H1 (cell line): ENCODE data around the gene RASL10B. TPM values are rescaled to one million over a fixed set of nuclear protein-coding genes. Genes with fewer than 3 reads are reported as not detected.

Experiments
- CTCF ChIA-PET: fragments of 300-600 bp; sonication (Branson Sonifier 250); formaldehyde crosslinking; loops from one replicate; lab custom pipeline; 2021; ENCODE audit not compliant: partially characterized antibody; lab: Charles Lee
- POLR2A ChIA-PET: fragments of 300-600 bp; sonication (Branson Sonifier 250); formaldehyde crosslinking; loops from one replicate; lab custom pipeline; 2021; ENCODE audit warnings: inconsistent platforms; ENCODE audit not compliant: partially characterized antibody; lab: Charles Lee
- DNase-seq, 2 experiments: peaks; one replicate each; pipeline versions ENCODE4 v3.0.0 to v3.0.0-alpha.2; 2010 to 2022; ENCODE audit warnings: low spot score in 2 of 2, low read depth in 1 of 2, mixed read lengths in 1 of 2
- FAIRE-seq: peaks from 2 replicates; lab custom pipeline; 2011; peaks lifted over from hg19 to GRCh38; lab: Jason Lieb, UNC
- H2AFZ ChIP-seq: 2 replicates; pipeline ENCODE4 v1.8.1; 2012; ENCODE audit warnings: low read length, inconsistent platforms
- H2AK5ac ChIP-seq: 2 replicates; pipeline ENCODE4 v1.6.1; 2013; ENCODE audit warnings: low read depth, low read length
- H2BK120ac ChIP-seq: replicated peaks from 2 replicates; pipeline ENCODE3; 2013; ENCODE audit warnings: low read depth, low read length, inconsistent platforms
- H2BK12ac ChIP-seq: 2 replicates; pipeline ENCODE4 v1.6.1; 2013; ENCODE audit warnings: low read depth, low read length
- H2BK15ac ChIP-seq: 2 replicates; pipeline ENCODE4 v1.6.1; 2013; ENCODE audit warnings: low read length
- H2BK20ac ChIP-seq: 2 replicates; pipeline ENCODE4 v1.6.1; 2013; ENCODE audit warnings: low read length
- H2BK5ac ChIP-seq: 2 replicates; pipeline ENCODE4 v1.6.1; 2013; ENCODE audit warnings: low read depth, low read length
- H3K14ac ChIP-seq: 2 replicates; pipeline ENCODE4 v1.6.1; 2013; ENCODE audit warnings: inconsistent platforms; ENCODE audit not compliant: insufficient read length
- H3K18ac ChIP-seq: 2 replicates; pipeline ENCODE4 v1.6.1; 2013; ENCODE audit warnings: low read length; ENCODE audit errors: extremely low read depth
- H3K23ac ChIP-seq: 2 replicates; pipeline ENCODE4 v1.6.1; 2013; ENCODE audit warnings: inconsistent platforms; ENCODE audit not compliant: insufficient read length
- H3K23me2 ChIP-seq: 2 replicates; pipeline ENCODE4 v1.6.1; 2013; ENCODE audit warnings: low read depth, low read length
- H3K27ac ChIP-seq: 2 replicates; pipeline ENCODE4 v1.6.1; 2011; ENCODE audit warnings: low read depth, low read length, inconsistent platforms
- H3K27me3 ChIP-seq, 4 experiments: replicated peaks in 1 of 4; 1 replicate in 1 of 4; 2 replicates in 3 of 4; pipeline versions ENCODE4 v1.6.1 to v1.8.1; 2011 to 2013; ENCODE audit warnings: low read length in 3 of 4, mild to moderate bottlenecking in 3 of 4, inconsistent platforms in 2 of 4, mixed read lengths in 2 of 4, moderate library complexity in 1 of 4; ENCODE audit not compliant: control insufficient read depth in 3 of 4, insufficient read depth in 3 of 4; ENCODE audit errors: extremely low read depth in 1 of 4
- H3K36me3 ChIP-seq, 4 experiments: 2 replicates each; pipeline versions ENCODE4 v1.6.1 to v1.8.1; 2011 to 2013; ENCODE audit warnings: mild to moderate bottlenecking in 4 of 4, low read length in 3 of 4, moderate library complexity in 2 of 4, control low read depth in 1 of 4, inconsistent platforms in 1 of 4; ENCODE audit not compliant: insufficient read depth in 4 of 4, control insufficient read depth in 2 of 4
- H3K4ac ChIP-seq: replicated peaks from 2 replicates; pipeline ENCODE3; 2013; ENCODE audit warnings: low read length, low read depth, mixed read lengths, inconsistent platforms; ENCODE audit not compliant: insufficient read length
- H3K4me1 ChIP-seq, 4 experiments: replicated peaks in 1 of 4; 1 replicate in 1 of 4; 2 replicates in 3 of 4; pipeline versions ENCODE4 v1.6.1 to v1.8.1; 2011 to 2013; ENCODE audit warnings: low read length in 3 of 4, inconsistent platforms in 2 of 4, mixed read lengths in 1 of 4; ENCODE audit not compliant: insufficient read depth in 4 of 4, control insufficient read depth in 3 of 4
- H3K4me2 ChIP-seq, 2 experiments: 2 replicates each; pipeline versions ENCODE4 v1.6.1 to v1.8.1; 2011 to 2013; ENCODE audit warnings: low read depth in 2 of 2, low read length in 2 of 2, control low read depth in 1 of 2, inconsistent platforms in 1 of 2, mild to moderate bottlenecking in 1 of 2; ENCODE audit not compliant: insufficient read depth in 1 of 2
- H3K4me3 ChIP-seq, 4 experiments: fragments of 200-600, 300-600 bp in 1 of 4; sonication (generic), shearing (Covaris generic), sonication (Bioruptor Twin) in 1 of 4; 2 replicates each; pipeline versions ENCODE4 v1.5.1 to v1.8.1; 2011 to 2016; ENCODE audit warnings: low read length in 4 of 4, low read depth in 3 of 4, control low read depth in 2 of 4, inconsistent platforms in 2 of 4, mild to moderate bottlenecking in 2 of 4, mixed read lengths in 1 of 4, moderate library complexity in 1 of 4; ENCODE audit not compliant: insufficient read depth in 2 of 4; ENCODE audit errors: extremely low read depth in 1 of 4
- H3K56ac ChIP-seq: replicated peaks from 2 replicates; pipeline ENCODE3; 2013; ENCODE audit warnings: low read depth, mild to moderate bottlenecking, mixed read lengths, low read length, inconsistent platforms; ENCODE audit not compliant: insufficient read length
- H3K79me1 ChIP-seq: 2 replicates; pipeline ENCODE4 v1.6.1; 2013; ENCODE audit warnings: low read depth, low read length, control low read depth
- H3K79me2 ChIP-seq, 2 experiments: 2 replicates each; pipeline versions ENCODE4 v1.6.1 to v1.8.1; 2012 to 2013; ENCODE audit warnings: low read length in 2 of 2, mild to moderate bottlenecking in 2 of 2, inconsistent platforms in 1 of 2; ENCODE audit not compliant: insufficient read depth in 2 of 2, control insufficient read depth in 1 of 2
- H3K9ac ChIP-seq, 4 experiments: replicated peaks in 1 of 4; 1 replicate in 1 of 4; 2 replicates in 3 of 4; pipeline versions ENCODE4 v1.6.1 to v1.8.1; 2011 to 2013; ENCODE audit warnings: low read depth in 3 of 4, low read length in 3 of 4, control low read depth in 2 of 4, mild to moderate bottlenecking in 2 of 4, moderate library complexity in 2 of 4, inconsistent platforms in 1 of 4; ENCODE audit errors: extremely low read depth in 1 of 4
- H3K9me3 ChIP-seq, 2 experiments: 2 replicates each; pipeline versions ENCODE4 v1.6.1 to v1.8.1; 2012 to 2013; ENCODE audit warnings: mild to moderate bottlenecking in 2 of 2, moderate library complexity in 2 of 2, control low read depth in 1 of 2, inconsistent platforms in 1 of 2, low read depth in 1 of 2, low read length in 1 of 2, mixed read lengths in 1 of 2; ENCODE audit not compliant: insufficient read depth in 2 of 2
- H4K20me1 ChIP-seq, 2 experiments: replicated peaks in 1 of 2; 2 replicates each; pipeline versions ENCODE3 to v1.8.1; 2011 to 2013; ENCODE audit warnings: inconsistent platforms in 2 of 2, low read length in 2 of 2, mild to moderate bottlenecking in 1 of 2; ENCODE audit not compliant: insufficient read depth in 2 of 2, control insufficient read depth in 1 of 2
- H4K5ac ChIP-seq: 2 replicates; pipeline ENCODE4 v1.6.1; 2013; ENCODE audit warnings: low read length, low read depth, mixed read lengths, inconsistent platforms; ENCODE audit not compliant: insufficient read length
- H4K8ac ChIP-seq: 2 replicates; pipeline ENCODE4 v1.8.0; 2013; ENCODE audit warnings: mild to moderate bottlenecking, moderate library complexity, low read length, inconsistent platforms; ENCODE audit not compliant: insufficient read depth; ENCODE audit errors: extremely low read depth
- H4K91ac ChIP-seq: replicated peaks from 2 replicates; pipeline ENCODE3; 2013; ENCODE audit warnings: low read length, mixed read lengths, inconsistent platforms; ENCODE audit not compliant: insufficient read length
- BRCA1 ChIP-seq: IDR thresholded peaks from 2 replicates; pipeline ENCODE4 v1.6.1; 2012; ENCODE audit warnings: low read depth, low read length, improper control_type of control experiment
- CEBPB ChIP-seq: IDR thresholded peaks from 2 replicates; pipeline ENCODE4 v1.6.1; 2012; ENCODE audit warnings: low read depth, low read length
- KDM1A ChIP-seq: fragments of 200-600, 300-600 bp; sonication (generic); IDR thresholded peaks from 2 replicates; pipeline ENCODE4 v1.7.1; 2016; ENCODE audit warnings: mild to moderate bottlenecking, low read length, borderline replicate concordance
- MAFK ChIP-seq: IDR thresholded peaks from 2 replicates; pipeline ENCODE4 v1.6.1; 2012; ENCODE audit warnings: low read depth, mild to moderate bottlenecking, improper control_type of control experiment, low read length
- SP1 ChIP-seq: IDR thresholded peaks from 2 replicates; pipeline ENCODE4 v1.6.1; 2011; ENCODE audit warnings: low read depth, low read length
- TEAD4 ChIP-seq: IDR thresholded peaks from 2 replicates; pipeline ENCODE4 v1.6.1; 2012; ENCODE audit warnings: low read depth, low read length, inconsistent platforms, mixed read lengths
- WGBS, 2 experiments: shearing (Covaris generic) in 1 of 2; methylation state at CpG; one replicate each; pipeline versions ENCODE4 v1.1.6 to v1.1.7; 2013 to 2015; ENCODE audit warnings: low lambda C conversion rate in 2 of 2, mixed read lengths in 2 of 2, inconsistent platforms in 1 of 2, low coverage in 1 of 2, missing lambda C conversion rate in 1 of 2; ENCODE audit not compliant: insufficient replicate concordance in 2 of 2, insufficient coverage in 1 of 2, insufficient read length in 1 of 2; ENCODE audit errors: extremely low coverage in 1 of 2, missing lambda C conversion rate in 1 of 2; 5-methylcytosine and 5-hydroxymethylcytosine counted together
- polyA plus RNA-seq, 7 experiments: library from polyadenylated mRNA; depleted of rRNA in 3 of 7; stranded (reverse) in 5 of 7; unstranded in 2 of 7; fragments of >200 nt in 5 of 7; fragments of 200-250 nt in 2 of 7; gene quantifications; 1 replicate in 5 of 7; 2 replicates in 1 of 7; 4 replicates in 1 of 7; pipeline versions ENCODE4 v1.2.1 to v1.2.3, GENCODE V29; 2011 to 2013; ENCODE audit warnings: missing spikeins in 2 of 7, mixed read lengths in 2 of 7
- total RNA-seq: library from RNA; stranded (reverse); fragmentation: NEBNext Ultra II Directional; extraction: Animal tissue kit (Norgen Biotek cat#: 25700); gene quantifications from 2 replicates; pipeline ENCODE4 v1.2.1, GENCODE V29; 2021
- TF ChIP-seq, protein P1 (sequence below): IDR thresholded peaks from 2 replicates; pipeline ENCODE4 v1.6.1; 2012; ENCODE audit warnings: inconsistent platforms
- TF ChIP-seq, protein P2 (sequence below): IDR thresholded peaks from 2 replicates; pipeline ENCODE4 v1.6.1; 2011; ENCODE audit warnings: low read length, improper control_type of control experiment

Gene RASL10B
- total and polyA plus RNA-seq, 2 of the 8 experiments (the other 6 are each of a cell fraction or from before 2014, with no cell fraction given), result 17.5 to 22.8 TPM

DNA sequence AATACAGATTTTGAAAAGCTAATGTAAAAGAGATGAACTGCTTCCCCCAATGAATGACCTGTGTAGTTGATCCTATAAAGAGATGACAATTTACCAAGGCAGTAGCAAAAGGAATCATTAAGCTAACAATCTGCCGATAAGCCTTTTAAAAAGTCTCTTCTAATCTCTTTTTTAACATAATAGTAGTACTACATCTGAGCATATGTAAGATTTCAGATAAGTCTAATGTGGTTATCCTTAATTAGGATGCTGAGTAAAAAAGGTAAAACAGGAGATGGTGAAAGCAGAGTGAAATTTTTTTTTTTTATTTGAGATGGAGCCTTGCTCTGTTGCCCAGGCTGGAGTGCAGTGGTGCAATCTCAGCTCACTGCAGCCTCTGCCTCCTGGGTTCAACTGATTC lies 26.2 kb upstream of the RASL10B start:
- H3K27ac ChIP-seq, result no peak overlapping the region
- no peak overlapping the region for H2BK20ac ChIP-seq
- POLR2A ChIA-PET, result interaction anchor here (1.3 kb wide), 2 partner anchors 10 to 21 kb away, joined by 3 to 4 read pairs; no protein-coding TSS in a partner anchor
- H4K20me1 ChIP-seq, result peaks cover 0 to 2% of the 10 kb centered on the region in 2 experiments
- no peaks in the 10 kb centered on the region for H3K79me2 ChIP-seq
- no peaks in the 10 kb centered on the region for H3K9me3 ChIP-seq
- CTCF ChIA-PET, result interaction anchor here (0.9 to 1.2 kb wide), 2 partner anchors 43 to 92 kb away, joined by 4 read pairs; no protein-coding TSS in a partner anchor
- no peak for DNase-seq
- no peak overlapping the region for H3K18ac ChIP-seq
- H3K79me1 ChIP-seq, result no peaks in the 10 kb centered on the region; the same call in 1 of the 2 replicates
- H2AFZ ChIP-seq, result no peak overlapping the region
- H2BK120ac ChIP-seq, result no peak overlapping the region
- no peak overlapping the region for H2AK5ac ChIP-seq
- H3K14ac ChIP-seq, result no peak overlapping the region
- no peak overlapping the region for H2BK12ac ChIP-seq
- H3K23ac ChIP-seq, result no peak overlapping the region
- no peak overlapping the region for H3K56ac ChIP-seq
- H3K4me2 ChIP-seq, result no peak overlapping the region
- no peaks in the 10 kb centered on the region for H3K27me3 ChIP-seq
- 100% methylated on average over 1 of the region's 1 CpG; no CpG with 5 or more reads in 1 of the 2 experiments for WGBS, 2 experiments
- H2BK5ac ChIP-seq, result no peak overlapping the region
- no peak overlapping the region for H2BK15ac ChIP-seq
- no peak overlapping the region for H4K8ac ChIP-seq
- H3K4me1 ChIP-seq, result no peaks in the 10 kb centered on the region
- no peak for FAIRE-seq
- H3K4ac ChIP-seq, result no peak overlapping the region
- no peak overlapping the region for H3K4me3 ChIP-seq
- TF ChIP-seq CEBPB, result no peak
- TF ChIP-seq, protein P1, sequence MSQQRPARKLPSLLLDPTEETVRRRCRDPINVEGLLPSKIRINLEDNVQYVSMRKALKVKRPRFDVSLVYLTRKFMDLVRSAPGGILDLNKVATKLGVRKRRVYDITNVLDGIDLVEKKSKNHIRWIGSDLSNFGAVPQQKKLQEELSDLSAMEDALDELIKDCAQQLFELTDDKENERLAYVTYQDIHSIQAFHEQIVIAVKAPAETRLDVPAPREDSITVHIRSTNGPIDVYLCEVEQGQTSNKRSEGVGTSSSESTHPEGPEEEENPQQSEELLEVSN, result no peak
- TF ChIP-seq KDM1A, result no peak
- no peak for TF ChIP-seq BRCA1
- no peak for TF ChIP-seq SP1
- no peak for TF ChIP-seq MAFK
- TF ChIP-seq TEAD4, result no peak
- TF ChIP-seq, protein P2, sequence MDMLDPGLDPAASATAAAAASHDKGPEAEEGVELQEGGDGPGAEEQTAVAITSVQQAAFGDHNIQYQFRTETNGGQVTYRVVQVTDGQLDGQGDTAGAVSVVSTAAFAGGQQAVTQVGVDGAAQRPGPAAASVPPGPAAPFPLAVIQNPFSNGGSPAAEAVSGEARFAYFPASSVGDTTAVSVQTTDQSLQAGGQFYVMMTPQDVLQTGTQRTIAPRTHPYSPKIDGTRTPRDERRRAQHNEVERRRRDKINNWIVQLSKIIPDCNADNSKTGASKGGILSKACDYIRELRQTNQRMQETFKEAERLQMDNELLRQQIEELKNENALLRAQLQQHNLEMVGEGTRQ, result no peak
- no peaks in the 10 kb centered on the region for H3K23me2 ChIP-seq
- no peak overlapping the region for H3K9ac ChIP-seq
- H4K5ac ChIP-seq, result no peak overlapping the region
- H4K91ac ChIP-seq, result no peak overlapping the region
- H3K36me3 ChIP-seq, result peaks cover 0 to 11% (median 5%) of the 10 kb centered on the region in 4 experiments; a peak in 3 of 8 replicates
